Keratinocyte (primary cell): ENCODE results near the gene TSPAN11. TPM values are rescaled to one million over a fixed set of nuclear protein-coding genes. Genes with fewer than 3 reads are reported as not detected.

Experiments
- DNase-seq: peaks from one replicate; pipeline ENCODE4 v3.0.0-alpha.2; 2011; ENCODE audit warnings: low read depth, missing footprints, low spot score
- FAIRE-seq: peaks from 2 replicates; lab custom pipeline; 2011; peaks lifted over from hg19 to GRCh38; lab: Jason Lieb, UNC
- H2AFZ ChIP-seq: 2 replicates; pipeline ENCODE4 v1.6.0; 2012; ENCODE audit warnings: low read length, control low read depth, inconsistent platforms; ENCODE audit not compliant: control insufficient read depth
- H3K27ac ChIP-seq: 2 replicates; pipeline ENCODE4 v1.5.1; 2011; ENCODE audit warnings: low read length; ENCODE audit not compliant: control insufficient read depth, insufficient read depth
- H3K27me3 ChIP-seq: 3 replicates; pipeline ENCODE4 v1.6.0; 2011; ENCODE audit warnings: low read length; ENCODE audit not compliant: control insufficient read depth, insufficient read depth; ENCODE audit errors: extremely low read depth
- H3K36me3 ChIP-seq, 2 experiments: 2 replicates in 1 of 2; 3 replicates in 1 of 2; pipeline ENCODE4 v1.5.1; 2011; ENCODE audit warnings: low read length in 2 of 2, mild to moderate bottlenecking in 1 of 2; ENCODE audit not compliant: control insufficient read depth in 2 of 2, insufficient read depth in 2 of 2; ENCODE audit errors: extremely low read depth in 1 of 2
- H3K4me1 ChIP-seq: 3 replicates; pipeline ENCODE4 v1.5.1; 2011; ENCODE audit warnings: low read length; ENCODE audit not compliant: control insufficient read depth, insufficient read depth; ENCODE audit errors: extremely low read depth
- H3K4me2 ChIP-seq: 3 replicates; pipeline ENCODE4 v1.6.0; 2011; ENCODE audit warnings: low read depth, low read length; ENCODE audit not compliant: control insufficient read depth, insufficient read depth; ENCODE audit errors: extremely low read depth
- H3K4me3 ChIP-seq, 3 experiments: fragments of 200-600 bp in 1 of 3; sonication (generic) in 1 of 3; 2 replicates in 2 of 3; 3 replicates in 1 of 3; pipeline ENCODE4 v1.5.1; 2011 to 2016; ENCODE audit warnings: low read length in 3 of 3, mild to moderate bottlenecking in 3 of 3, control low read depth in 2 of 3, inconsistent platforms in 1 of 3, low read depth in 1 of 3, mixed read lengths in 1 of 3, mixed run types in 1 of 3, moderate library complexity in 1 of 3; ENCODE audit not compliant: control insufficient read depth in 2 of 3, insufficient read depth in 2 of 3; ENCODE audit errors: extremely low read depth in 1 of 3
- H3K79me2 ChIP-seq: 2 replicates; pipeline ENCODE4 v1.6.0; 2012; ENCODE audit warnings: low read length; ENCODE audit not compliant: control insufficient read depth, insufficient read depth
- H3K9ac ChIP-seq: 3 replicates; pipeline ENCODE4 v1.6.0; 2011; ENCODE audit warnings: low read length; ENCODE audit not compliant: control insufficient read depth, insufficient read depth; ENCODE audit errors: extremely low read depth
- H3K9me1 ChIP-seq: 3 replicates; pipeline ENCODE4 v1.6.0; 2011; ENCODE audit warnings: low read length; ENCODE audit not compliant: control insufficient read depth, insufficient read depth; ENCODE audit errors: extremely low read depth
- H3K9me3 ChIP-seq: 2 replicates; pipeline ENCODE4 v1.5.1; 2012; ENCODE audit warnings: low read depth, low read length; ENCODE audit not compliant: control insufficient read depth
- H4K20me1 ChIP-seq: 3 replicates; pipeline ENCODE4 v1.6.0; 2011; ENCODE audit warnings: low read length; ENCODE audit not compliant: control insufficient read depth, insufficient read depth; ENCODE audit errors: extremely low read depth
- CTCF ChIP-seq, 3 experiments: IDR thresholded peaks in 1 of 3; conservative IDR thresholded peaks in 1 of 3; optimal IDR thresholded peaks in 1 of 3; 2 replicates in 2 of 3; 3 replicates in 1 of 3; pipeline versions ENCODE3 to v1.5.1; 2011; ENCODE audit warnings: low read length in 3 of 3, mild to moderate bottlenecking in 3 of 3, moderate library complexity in 2 of 3, control low read depth in 1 of 3, inconsistent platforms in 1 of 3; ENCODE audit not compliant: insufficient read depth in 2 of 3; ENCODE audit errors: extremely low read depth in 1 of 3
- EZH2 ChIP-seq: IDR thresholded peaks from one replicate; pipeline ENCODE4 v1.6.1; 2012; ENCODE audit warnings: inconsistent platforms, mild to moderate bottlenecking, low read length, moderate library complexity
- dilution Hi-C: fragments of 300-500 bp; cut with MboI; formaldehyde crosslinking; loops from one replicate; pipeline ENCODE4 v1.7.0; 2020; ENCODE audit warnings: low sequenced_read_pairs; ENCODE audit not compliant: extremely low pct_ligation_motif_present
- polyA plus RNA-seq, 5 experiments: library from polyadenylated mRNA; depleted of rRNA in 3 of 5; stranded (reverse) in 3 of 5; stranded (forward) in 1 of 5; unstranded in 1 of 5; fragments of >200 nt; gene quantifications; 1 replicate in 1 of 5; 2 replicates in 3 of 5; 3 replicates in 1 of 5; pipeline versions ENCODE4 v1.2.1 to v1.2.3, GENCODE V29; 2011 to 2012; ENCODE audit warnings: missing spikeins in 2 of 5, low read depth in 1 of 5, low replicate concordance in 1 of 5

The TSPAN11 gene
- polyA plus RNA-seq, 1 donor (not counting 4 experiments of a cell fraction or from before 2014, with no cell fraction given): not detected

GRCh38 chr12:30997685-30998440 is 71.3 kb downstream of the TSPAN11 start:
- FAIRE-seq: no peak
- peaks cover 4% of the 10 kb centered on the region for H3K27me3 ChIP-seq
- no peak for TF ChIP-seq CTCF (optimal IDR thresholded peaks at IDR 0.05 in 1 of 3, IDR thresholded peaks at IDR 0.05 in 1 of 3, conservative IDR thresholded peaks at IDR 0.05 in 1 of 3; ENCODE audit: extremely low read depth in 1 of 3, insufficient read depth in 2 of 3, low read length in 3 of 3)
- no peak for TF ChIP-seq EZH2
- no peaks in the 10 kb centered on the region for H3K9me3 ChIP-seq
- no peaks in the 10 kb centered on the region for H3K36me3 ChIP-seq
- no peak overlapping the region for H3K9ac ChIP-seq
- no peaks in the 10 kb centered on the region for H3K4me1 ChIP-seq
- no peak overlapping the region for H3K4me3 ChIP-seq
- H3K27ac ChIP-seq: no peak overlapping the region
- no peaks in the 10 kb centered on the region for H3K79me2 ChIP-seq
- no peak for DNase-seq
- no peak overlapping the region for H2AFZ ChIP-seq
- no peaks in the 10 kb centered on the region for H4K20me1 ChIP-seq
- no peak overlapping the region for H3K4me2 ChIP-seq
- dilution Hi-C loops: no loop called here
- H3K9me1 ChIP-seq: no peaks in the 10 kb centered on the region

GRCh38 chr12:30999011-30999410 is 72.5 kb downstream of the TSPAN11 start:
- FAIRE-seq (no peak), DNase-seq (no peak)
- Histone ChIP-seq H2AFZ (no peak overlapping the region), H3K9me3 (no peaks in the 10 kb centered on the region), H3K4me2 (no peak overlapping the region), H3K4me3 (no peak overlapping the region), H3K79me2 (no peaks in the 10 kb centered on the region), H3K4me1 (no peaks in the 10 kb centered on the region), H3K36me3 (no peaks in the 10 kb centered on the region), H4K20me1 (no peaks in the 10 kb centered on the region), H3K27ac (no peak overlapping the region), H3K27me3 (peaks cover 4% of the 10 kb centered on the region), H3K9ac (no peak overlapping the region), H3K9me1 (no peaks in the 10 kb centered on the region)
- dilution Hi-C loops: no loop called here
- TF ChIP-seq EZH2 (no peak), CTCF (optimal IDR thresholded peaks at IDR 0.05 in 1 of 3, IDR thresholded peaks at IDR 0.05 in 1 of 3, conservative IDR thresholded peaks at IDR 0.05 in 1 of 3; ENCODE audit: extremely low read depth in 1 of 3, insufficient read depth in 2 of 3, low read length in 3 of 3) (no peak)
